Measurements from ENCODE around the gene NPPC.
"Not testable (repeated sequence)": the region's sequence is repeated elsewhere in the genome, so short reads cannot be mapped to it uniquely, and the experiment has no call there.

Gene NPPC

GRCh38 chr2:231919341-231920035 lies 6.7 kb downstream of the NPPC start:
- no peak for DNase-seq

- no peak for DNase-seq
Measured at GRCh38 chr2:231918501-231919330, 7.5 kb downstream of the NPPC start.

- DNase-seq: peak in 10 of 14 donors; percentile 10 to 47 (median 24)
Measured at GRCh38 chr2:231917280-231918066, 8.7 kb downstream of the NPPC start.

GRCh38 chr2:231914077-231914690 lies 12.0 kb downstream of the NPPC start:
- no peak for DNase-seq

- DNase-seq: no peak
Measured at GRCh38 chr2:231911381-231911780, 14.8 kb downstream of the NPPC start.

GRCh38 chr2:231910771-231911170 lies 15.4 kb downstream of the NPPC start:
- DNase-seq: no peak

GRCh38 chr2:231910161-231910560 lies 16.0 kb downstream of the NPPC start:
- DNase-seq: not testable (repeated sequence)

- no peak for DNase-seq
Measured at GRCh38 chr2:231909631-231910030, 16.6 kb downstream of the NPPC start.

GRCh38 chr2:231908584-231908983 lies 17.6 kb downstream of the NPPC start:
- DNase-seq: no peak

- no peak for DNase-seq
Measured at GRCh38 chr2:231907765-231908164, 18.4 kb downstream of the NPPC start.

GRCh38 chr2:231905026-231905425 lies 21.2 kb downstream of the NPPC start:
- DNase-seq: no peak

- DNase-seq: no peak
Measured at GRCh38 chr2:231904161-231904611, 22.0 kb downstream of the NPPC start.

GRCh38 chr2:231902598-231902997 lies 23.6 kb downstream of the NPPC start:
- no peak for DNase-seq

GRCh38 chr2:231900972-231901371 lies 25.2 kb downstream of the NPPC start:
- DNase-seq: no peak

GRCh38 chr2:231900486-231900942 lies 25.7 kb downstream of the NPPC start:
- peak in 9 of 14 donors; percentile 3 to 59 (median 31) for DNase-seq

GRCh38 chr2:231894566-231895380 lies 31.4 kb downstream of the NPPC start:
- DNase-seq: no peak

- DNase-seq: no peak
Measured at GRCh38 chr2:231891514-231891905, 34.7 kb downstream of the NPPC start.

GRCh38 chr2:231890896-231891513 lies 35.2 kb downstream of the NPPC start:
- no peak for DNase-seq

GRCh38 chr2:231887756-231888155 lies 38.4 kb downstream of the NPPC start:
- DNase-seq: no peak

- DNase-seq: no peak
Measured at GRCh38 chr2:231886071-231886681, 40.0 kb downstream of the NPPC start.

All from C1 segment of cervical spinal cord (tissue), 14 donors.